ENCODE results near the gene CCL3.
"Not testable (repeated sequence)": the region's sequence is repeated elsewhere in the genome, so short reads cannot be mapped to it uniquely, and the experiment has no call there.

CCL3 gene

GRCh38 chr17:36124879-36125824, 35.2 kb upstream of the CCL3 start:
- Histone ChIP-seq H3K4me3 (no peak overlapping the region), H3K36me3 (replicated peaks) (no peaks in the 10 kb centered on the region), H3K9me3 (no peaks in the 10 kb centered on the region; the same call in 1 of the 2 replicates), H3K4me1 (no peaks in the 10 kb centered on the region), H3K27me3 (ENCODE audit: low read depth) (no peaks in the 10 kb centered on the region; the same call in 1 of the 2 replicates)
- in situ Hi-C loops (cut with MboI; ENCODE audit: low sequenced_read_pairs) = no loop called here
- no peak for DNase-seq (ENCODE audit: low spot score in 2 of 2)

GRCh38 chr17:36123431-36123830, 33.5 kb upstream of the CCL3 start:
- no peaks in the 10 kb centered on the region for H3K36me3 ChIP-seq (replicated peaks)
- no peaks in the 10 kb centered on the region; the same call in 1 of the 2 replicates for H3K27me3 ChIP-seq (ENCODE audit: low read depth)
- H3K4me3 ChIP-seq = no peak overlapping the region
- no peaks in the 10 kb centered on the region for H3K4me1 ChIP-seq
- H3K9me3 ChIP-seq = no peaks in the 10 kb centered on the region; the same call in 1 of the 2 replicates
- in situ Hi-C loops (cut with MboI; ENCODE audit: low sequenced_read_pairs) = no loop called here
- DNase-seq (ENCODE audit: low spot score in 2 of 2) = no peak

GRCh38 chr17:36121099-36121498, 31.2 kb upstream of the CCL3 start:
- in situ Hi-C loops (cut with MboI; ENCODE audit: low sequenced_read_pairs); H3K27me3 ChIP-seq (ENCODE audit: low read depth); DNase-seq (ENCODE audit: low spot score in 2 of 2); H3K36me3 ChIP-seq (replicated peaks); H3K9me3 ChIP-seq; H3K4me3 ChIP-seq; H3K4me1 ChIP-seq: not testable (repeated sequence)

GRCh38 chr17:36120221-36120620, 30.3 kb upstream of the CCL3 start:
- Histone ChIP-seq H3K36me3 (replicated peaks) (no peaks in the 10 kb centered on the region), H3K9me3 (no peaks in the 10 kb centered on the region), H3K4me3 (no peak overlapping the region), H3K4me1 (no peaks in the 10 kb centered on the region), H3K27me3 (ENCODE audit: low read depth) (no peaks in the 10 kb centered on the region; the same call in 1 of the 2 replicates)
- DNase-seq (ENCODE audit: low spot score in 2 of 2) = no peak
- in situ Hi-C loops (cut with MboI; ENCODE audit: low sequenced_read_pairs) = no loop called here

GRCh38 chr17:36118477-36119353, 28.8 kb upstream of the CCL3 start:
- Histone ChIP-seq H3K4me1 (no peaks in the 10 kb centered on the region), H3K36me3 (replicated peaks) (no peaks in the 10 kb centered on the region), H3K4me3 (no peak overlapping the region), H3K27me3 (ENCODE audit: low read depth) (no peaks in the 10 kb centered on the region; the same call in 1 of the 2 replicates), H3K9me3 (no peaks in the 10 kb centered on the region)
- no peak for DNase-seq (ENCODE audit: low spot score in 2 of 2)
- in situ Hi-C loops (cut with MboI; ENCODE audit: low sequenced_read_pairs) = no loop called here

GRCh38 chr17:36117505-36118382, 27.8 kb upstream of the CCL3 start:
- Histone ChIP-seq H3K9me3 (no peaks in the 10 kb centered on the region), H3K4me1 (no peaks in the 10 kb centered on the region), H3K27me3 (ENCODE audit: low read depth) (no peaks in the 10 kb centered on the region; the same call in 1 of the 2 replicates), H3K36me3 (replicated peaks) (no peaks in the 10 kb centered on the region), H3K4me3 (no peak overlapping the region)
- no peak for DNase-seq (ENCODE audit: low spot score in 2 of 2)
- in situ Hi-C loops (cut with MboI; ENCODE audit: low sequenced_read_pairs) = no loop called here

- H3K9me3 ChIP-seq; H3K4me3 ChIP-seq; H3K27me3 ChIP-seq (ENCODE audit: low read depth); in situ Hi-C loops (cut with MboI; ENCODE audit: low sequenced_read_pairs); H3K36me3 ChIP-seq (replicated peaks); DNase-seq (ENCODE audit: low spot score in 2 of 2); H3K4me1 ChIP-seq: not testable (repeated sequence)
Measured at GRCh38 chr17:36115649-36115977, 25.7 kb upstream of the CCL3 start.

- H3K9me3 ChIP-seq; DNase-seq (ENCODE audit: low spot score in 2 of 2); in situ Hi-C loops (cut with MboI; ENCODE audit: low sequenced_read_pairs): not testable (repeated sequence)
Measured at GRCh38 chr17:36114971-36115648, 25.2 kb upstream of the CCL3 start.

GRCh38 chr17:36113131-36113530, 23.2 kb upstream of the CCL3 start:
- H3K4me1 ChIP-seq; in situ Hi-C loops (cut with MboI; ENCODE audit: low sequenced_read_pairs); H3K4me3 ChIP-seq; H3K36me3 ChIP-seq (replicated peaks); DNase-seq (ENCODE audit: low spot score in 2 of 2); H3K27me3 ChIP-seq (ENCODE audit: low read depth); H3K9me3 ChIP-seq: not testable (repeated sequence)

More at GRCh38 chr17:36114971-36115648, 25.2 kb upstream of the CCL3 start:
- not testable (repeated sequence) for H3K4me1 ChIP-seq; H3K27me3 ChIP-seq (ENCODE audit: low read depth); H3K4me3 ChIP-seq; H3K36me3 ChIP-seq (replicated peaks)

- Histone ChIP-seq H3K27me3 (ENCODE audit: low read depth) (no peaks in the 10 kb centered on the region), H3K4me3 (no peak overlapping the region), H3K36me3 (replicated peaks) (no peaks in the 10 kb centered on the region), H3K9me3 (no peaks in the 10 kb centered on the region), H3K4me1 (no peaks in the 10 kb centered on the region)
- no peak for DNase-seq (ENCODE audit: low spot score in 2 of 2)
- in situ Hi-C loops (cut with MboI; ENCODE audit: low sequenced_read_pairs) = no loop called here
Measured at GRCh38 chr17:36112572-36112971, 22.6 kb upstream of the CCL3 start.

- H3K9me3 ChIP-seq = no peaks in the 10 kb centered on the region
- DNase-seq (ENCODE audit: low spot score in 2 of 2) = no peak
- H3K4me3 ChIP-seq = no peak overlapping the region
- no peaks in the 10 kb centered on the region; the same call in 1 of the 2 replicates for H3K27me3 ChIP-seq (ENCODE audit: low read depth)
- no peaks in the 10 kb centered on the region for H3K36me3 ChIP-seq (replicated peaks)
- in situ Hi-C loops (cut with MboI; ENCODE audit: low sequenced_read_pairs) = no loop called here
- no peaks in the 10 kb centered on the region for H3K4me1 ChIP-seq
Measured at GRCh38 chr17:36111068-36111490, 21.1 kb upstream of the CCL3 start.

- H3K36me3 ChIP-seq (replicated peaks); in situ Hi-C loops (cut with MboI; ENCODE audit: low sequenced_read_pairs); H3K9me3 ChIP-seq; H3K4me3 ChIP-seq; DNase-seq (ENCODE audit: low spot score in 2 of 2); H3K27me3 ChIP-seq (ENCODE audit: low read depth); H3K4me1 ChIP-seq: not testable (repeated sequence)
Measured at GRCh38 chr17:36108265-36108664, 18.3 kb upstream of the CCL3 start.

GRCh38 chr17:36107660-36108059, 17.7 kb upstream of the CCL3 start:
- H3K4me3 ChIP-seq = no peak overlapping the region
- H3K4me1 ChIP-seq = no peaks in the 10 kb centered on the region
- in situ Hi-C loops (cut with MboI; ENCODE audit: low sequenced_read_pairs) = no loop called here
- no peaks in the 10 kb centered on the region; the same call in 1 of the 2 replicates for H3K27me3 ChIP-seq (ENCODE audit: low read depth)
- H3K9me3 ChIP-seq = no peaks in the 10 kb centered on the region
- no peak for DNase-seq (ENCODE audit: low spot score in 2 of 2)
- H3K36me3 ChIP-seq (replicated peaks) = no peaks in the 10 kb centered on the region
